Mucosa of descending colon (tissue), 3 donors: ENCODE results near the gene ITSN1. TPM values are rescaled to one million over a fixed set of nuclear protein-coding genes. Genes with fewer than 3 reads are reported as not detected.

Experiments
- ATAC-seq: fragments of 200-7000 bp; cut with Tn5 transposase; one replicate; pipeline ENCODE4 v1.9.1; 2020; ENCODE audit warnings: mild to moderate bottlenecking, moderate library complexity
- DNase-seq, 3 donors: peaks; one replicate each; pipeline ENCODE4 v3.0.0-alpha.2; 2020
- H3K36me3 ChIP-seq: fragments of 200-600 bp; one replicate; pipeline ENCODE4 v1.8.0; 2021; ENCODE audit warnings: low read depth, mild to moderate bottlenecking
- H3K4me1 ChIP-seq: fragments of 200-600 bp; one replicate; pipeline ENCODE4 v1.8.0; 2021; ENCODE audit warnings: low read depth, mild to moderate bottlenecking
- H3K4me3 ChIP-seq: fragments of 200-600 bp; one replicate; pipeline ENCODE4 v1.8.0; 2021; ENCODE audit warnings: mild to moderate bottlenecking
- H3K9me3 ChIP-seq: fragments of 200-600 bp; one replicate; pipeline ENCODE4 v1.8.0; 2021; ENCODE audit warnings: mild to moderate bottlenecking
- CTCF ChIP-seq: fragments of 200-600 bp; IDR thresholded peaks from one replicate; pipeline ENCODE4 v1.8.0; 2022; ENCODE audit warnings: antibody characterized with exemption, mild to moderate bottlenecking
- intact Hi-C, 2 donors: fragments of 100-400 bp; cut with DNase I in 1 of 2; cut with micrococcal nuclease in 1 of 2; formaldehyde crosslinking; loops; one replicate each; pipeline versions ENCODE4 v1.11.0 to v1.11.1; 2022; cut with DNase I, micrococcal nuclease
- total RNA-seq, 3 donors: library from RNA; stranded (reverse); fragmentation: NEBNext Ultra II Directional in 2 of 3; extraction: Animal tissue kit (Norgen Biotek cat#: 25700) in 2 of 3; gene quantifications; one replicate each; pipeline versions ENCODE4 v1.2.1 to v1.2.4, GENCODE V29; 2021 to 2023
- donor health status: DM: no; HTN: no; CAD: no; lungs with moderate emphysema.
- donor health status: DM: no; HTN: no; CAD: no.
- donor health status: DM: no; HTN: yes; CAD: no.

ITSN1 gene
- total RNA-seq, 3 donors from 2014 or later: 35.6 to 54.8 (median 45.3) TPM

GRCh38 chr21:33943293-33943692, 301.0 kb downstream of the ITSN1 start:
- intact Hi-C loops: loop anchor here in 1 of 2 donors (10.0 kb wide), 1 partner anchor 252 kb away; no protein-coding TSS in a partner anchor
- TF ChIP-seq CTCF: no peak
- Histone ChIP-seq H3K4me1 (peaks cover 14% of the 10 kb centered on the region), H3K9me3 (no peaks in the 10 kb centered on the region), H3K36me3 (no peaks in the 10 kb centered on the region), H3K4me3 (no peak overlapping the region)
- no peak for DNase-seq
- no peak for ATAC-seq

GRCh38 chr21:33944185-33944763, 302.0 kb downstream of the ITSN1 start:
- DNase-seq: no peak
- no peak for TF ChIP-seq CTCF
- H3K36me3 ChIP-seq: no peaks in the 10 kb centered on the region
- no peak overlapping the region for H3K4me3 ChIP-seq
- ATAC-seq: no peak
- intact Hi-C loops: loop anchor here in 1 of 2 donors (10.0 kb wide), 1 partner anchor 251 kb away; no protein-coding TSS in a partner anchor
- H3K9me3 ChIP-seq: no peaks in the 10 kb centered on the region
- H3K4me1 ChIP-seq: peaks cover 17% of the 10 kb centered on the region

- no peaks in the 10 kb centered on the region for H3K36me3 ChIP-seq
- TF ChIP-seq CTCF: no peak
- no peak for DNase-seq
- no peak for ATAC-seq
- H3K9me3 ChIP-seq: no peaks in the 10 kb centered on the region
- H3K4me1 ChIP-seq: peaks cover 17% of the 10 kb centered on the region
- intact Hi-C loops: loop anchor here in 1 of 2 donors (10.0 kb wide), 1 partner anchor 249 kb away; no protein-coding TSS in a partner anchor
- no peak overlapping the region for H3K4me3 ChIP-seq
Observed at GRCh38 chr21:33945652-33946270, 303.5 kb downstream of the ITSN1 start.

GRCh38 chr21:33947451-33948095, 305.3 kb downstream of the ITSN1 start:
- intact Hi-C loops: loop anchor here in 1 of 2 donors (10.0 kb wide), 1 partner anchor 247 kb away; no protein-coding TSS in a partner anchor
- Histone ChIP-seq H3K9me3 (no peaks in the 10 kb centered on the region), H3K4me1 (peaks cover 20% of the 10 kb centered on the region), H3K36me3 (no peaks in the 10 kb centered on the region), H3K4me3 (no peak overlapping the region)
- ATAC-seq (peak; percentile 91), DNase-seq (peak; percentile 67 to 79 (median 73))
- TF ChIP-seq CTCF: no peak

- H3K36me3 ChIP-seq: no peaks in the 10 kb centered on the region
- peaks cover 20% of the 10 kb centered on the region for H3K4me1 ChIP-seq
- ATAC-seq: peak; percentile 73
- H3K9me3 ChIP-seq: no peaks in the 10 kb centered on the region
- TF ChIP-seq CTCF: no peak
- peak; percentile 69 to 86 (median 73) for DNase-seq
- intact Hi-C loops: loop anchor here in 1 of 2 donors (10.0 kb wide), 1 partner anchor 246 kb away; no protein-coding TSS in a partner anchor
- no peak overlapping the region for H3K4me3 ChIP-seq
Observed at GRCh38 chr21:33948096-33948950, 306.0 kb downstream of the ITSN1 start.
